HG03457 (cell line): ENCODE results near the gene NCR3LG1.
"Not testable (repeated sequence)": the region's sequence is repeated elsewhere in the genome, so short reads cannot be mapped to it uniquely, and the experiment has no call there.

ENCODE experiments used
- ATAC-seq: cut with Tn5 transposase; IDR thresholded peaks from one replicate; pipeline ENCODE4 v1.9.1; 2021; ENCODE audit warnings: moderate number of reproducible peaks; ENCODE audit not compliant: unreplicated experiment

Gene NCR3LG1

GRCh38 chr11:17408641-17409040 is 57.0 kb downstream of the NCR3LG1 start:
- ATAC-seq, result no peak

GRCh38 chr11:17410606-17411379 is 59.2 kb downstream of the NCR3LG1 start:
- no peak for ATAC-seq

GRCh38 chr11:17411418-17411817 is 59.8 kb downstream of the NCR3LG1 start:
- ATAC-seq, result no peak

GRCh38 chr11:17412488-17413180 is 61.0 kb downstream of the NCR3LG1 start:
- no peak for ATAC-seq

GRCh38 chr11:17413414-17414316 is 62.1 kb downstream of the NCR3LG1 start:
- no peak for ATAC-seq

- ATAC-seq, result no peak
These were observed 62.7 kb downstream of the NCR3LG1 start for GRCh38 chr11:17414317-17414737.

GRCh38 chr11:17414992-17415391 is 63.4 kb downstream of the NCR3LG1 start:
- no peak for ATAC-seq

- ATAC-seq, result no peak
These were observed 64.0 kb downstream of the NCR3LG1 start for GRCh38 chr11:17415523-17416104.

GRCh38 chr11:17416492-17416891 is 64.9 kb downstream of the NCR3LG1 start:
- ATAC-seq, result no peak

GRCh38 chr11:17418444-17419081 is 67.0 kb downstream of the NCR3LG1 start:
- ATAC-seq, result no peak

- no peak for ATAC-seq
These were observed 70.2 kb downstream of the NCR3LG1 start for GRCh38 chr11:17421781-17422180.

- no peak for ATAC-seq
These were observed 72.1 kb downstream of the NCR3LG1 start for GRCh38 chr11:17423533-17424310.

- not testable (repeated sequence) for ATAC-seq
These were observed 74.6 kb downstream of the NCR3LG1 start for GRCh38 chr11:17426233-17426632.
